ENCODE data around the gene PLAAT4.

PLAAT4 gene

DNA sequence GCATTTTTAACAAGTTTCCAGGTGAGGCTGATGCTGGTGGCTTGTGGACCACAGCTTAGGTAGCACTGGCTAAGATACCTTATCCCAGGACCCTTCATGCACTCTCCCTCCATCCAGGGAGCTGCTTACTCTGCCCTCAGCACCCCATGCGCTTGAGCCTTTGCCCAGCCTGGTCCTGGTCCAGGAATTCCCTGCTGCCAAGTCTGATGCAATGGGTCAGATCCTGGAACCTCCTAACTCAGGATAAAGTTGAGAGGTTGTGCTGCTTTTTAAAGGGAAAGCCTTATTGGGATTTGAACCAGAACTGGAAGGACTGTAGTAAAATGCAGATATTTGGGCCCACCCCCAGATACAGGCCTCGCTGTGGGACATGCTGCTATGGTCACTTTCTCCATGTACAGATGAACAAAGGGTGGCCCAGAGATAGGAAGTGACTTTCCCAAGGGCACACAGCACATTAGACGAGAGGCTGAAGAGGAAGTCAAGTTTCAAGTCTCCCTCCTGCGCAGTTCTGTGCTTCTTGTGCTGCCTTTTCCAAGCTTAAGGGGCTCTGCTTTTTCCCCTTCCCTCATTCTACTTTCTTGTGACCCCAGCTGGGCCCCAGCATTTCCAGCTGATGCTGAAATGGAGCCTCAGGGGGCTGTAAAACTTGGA, 31.5 kb upstream of the PLAAT4 start:
- peaks cover 8% of the 10 kb centered on the region for H3K9me3 ChIP-seq
- DNase-seq (ENCODE audit: low spot score in 2 of 2): no peak
- H3K36me3 ChIP-seq (replicated peaks): no peaks in the 10 kb centered on the region
- peaks cover 31% of the 10 kb centered on the region for H3K4me1 ChIP-seq
- in situ Hi-C loops (cut with MboI; ENCODE audit: low sequenced_read_pairs): no loop called here
- no peaks in the 10 kb centered on the region for H3K27me3 ChIP-seq (ENCODE audit: low read depth)
- no peak overlapping the region for H3K4me3 ChIP-seq

DNA sequence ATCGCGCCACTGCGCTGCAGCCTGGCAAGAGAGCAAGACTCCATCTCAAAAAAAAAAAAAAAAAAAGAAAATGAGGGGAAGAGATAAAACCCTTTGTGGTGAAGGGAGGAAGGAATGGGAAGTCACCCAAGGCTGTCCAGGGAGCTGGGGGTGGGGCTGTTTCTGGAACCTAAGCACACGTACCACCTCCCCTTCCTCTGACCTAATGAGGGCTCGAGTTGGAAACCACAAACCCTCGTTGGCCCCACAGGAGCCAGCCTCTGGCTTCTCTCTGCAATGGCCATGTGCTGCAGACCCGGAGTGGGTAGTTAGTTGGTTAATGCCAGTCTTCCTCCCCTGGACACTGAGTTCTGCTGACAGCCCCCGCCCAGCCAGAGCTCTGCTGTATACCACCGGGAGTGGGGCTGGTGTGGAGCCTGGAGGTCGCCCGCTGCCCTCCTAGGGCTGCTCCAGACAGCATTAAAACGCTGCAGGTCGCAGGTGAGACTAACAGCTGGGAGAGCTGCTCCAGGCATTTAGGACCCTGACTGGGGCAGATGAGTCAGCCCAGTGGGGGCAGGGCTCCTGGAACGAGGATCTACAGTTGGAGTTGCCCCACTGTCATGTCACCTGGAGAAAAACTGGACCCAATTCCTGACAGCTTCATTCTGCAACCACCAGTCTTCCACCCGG, 30.6 kb upstream of the PLAAT4 start, which contains the start of gene LGALS12:
Gene LGALS12 (plus strand): TSS at position 228 of the 672 bp plus-strand sequence. CDS start 375 bp downstream, at position 603.
- peaks cover 28% of the 10 kb centered on the region for H3K4me1 ChIP-seq
- peaks cover 1% of the 10 kb centered on the region for H3K9me3 ChIP-seq
- no peak for DNase-seq (ENCODE audit: low spot score in 2 of 2)
- no peak within 1 kb of the TSS for H3K4me3 ChIP-seq
- in situ Hi-C loops (cut with MboI; ENCODE audit: low sequenced_read_pairs): no loop called here
- H3K36me3 ChIP-seq (replicated peaks): no peaks in the 10 kb centered on the region
- H3K27me3 ChIP-seq (ENCODE audit: low read depth): no peaks in the 10 kb centered on the region

DNA sequence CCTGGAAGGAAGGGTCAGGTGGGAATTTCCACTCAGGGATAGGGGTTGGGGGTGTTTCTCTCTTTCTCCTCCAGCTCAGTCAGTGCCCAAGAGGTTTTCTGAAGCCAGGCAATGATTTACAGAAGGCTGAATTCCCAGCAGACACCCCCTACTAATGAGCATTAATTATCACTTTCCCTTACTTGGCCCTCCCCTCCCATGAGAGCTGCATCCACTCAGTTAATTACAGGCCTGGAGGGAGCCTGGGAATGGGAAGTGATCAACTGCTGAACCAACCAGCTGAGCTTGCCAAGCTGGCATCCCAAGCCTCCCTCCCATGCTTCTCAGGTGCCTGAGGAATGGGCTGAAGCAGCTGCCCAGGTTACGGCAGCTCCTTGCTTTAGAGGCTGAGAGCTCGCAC, 29.7 kb upstream of the PLAAT4 start:
- no peak for DNase-seq (ENCODE audit: low spot score in 2 of 2)
- Histone ChIP-seq H3K4me3 (no peak overlapping the region), H3K27me3 (ENCODE audit: low read depth) (no peaks in the 10 kb centered on the region), H3K36me3 (replicated peaks) (no peaks in the 10 kb centered on the region), H3K4me1 (peaks cover 19% of the 10 kb centered on the region), H3K9me3 (no peaks in the 10 kb centered on the region; the same call in none of the 2 replicates)
- in situ Hi-C loops (cut with MboI; ENCODE audit: low sequenced_read_pairs): no loop called here

DNA sequence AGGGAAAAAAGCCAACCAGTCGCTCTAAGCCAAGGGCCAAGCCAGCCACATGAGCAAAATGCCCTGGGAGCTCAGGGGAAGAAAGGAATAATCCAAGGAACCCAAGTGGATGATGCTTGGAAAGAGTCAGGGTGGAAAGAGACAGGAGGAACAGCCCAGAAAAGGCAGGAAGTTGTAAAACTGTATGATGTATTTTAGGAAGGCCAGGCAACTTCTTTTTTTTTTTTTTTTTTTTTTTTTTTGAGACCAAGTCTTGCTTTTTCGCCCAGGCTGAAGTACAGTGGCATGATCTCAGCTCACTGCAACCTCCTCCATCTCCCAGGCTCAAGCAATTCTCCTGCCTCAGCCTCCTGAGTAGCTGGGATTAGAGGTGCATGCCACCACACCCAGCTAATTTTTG, 29.1 kb upstream of the PLAAT4 start:
- H3K4me3 ChIP-seq: no peak overlapping the region
- H3K4me1 ChIP-seq: peaks cover 13% of the 10 kb centered on the region
- DNase-seq (ENCODE audit: low spot score in 2 of 2): no peak
- in situ Hi-C loops (cut with MboI; ENCODE audit: low sequenced_read_pairs): no loop called here
- H3K27me3 ChIP-seq (ENCODE audit: low read depth): no peaks in the 10 kb centered on the region
- no peaks in the 10 kb centered on the region for H3K36me3 ChIP-seq (replicated peaks)
- no peaks in the 10 kb centered on the region; the same call in none of the 2 replicates for H3K9me3 ChIP-seq

DNA sequence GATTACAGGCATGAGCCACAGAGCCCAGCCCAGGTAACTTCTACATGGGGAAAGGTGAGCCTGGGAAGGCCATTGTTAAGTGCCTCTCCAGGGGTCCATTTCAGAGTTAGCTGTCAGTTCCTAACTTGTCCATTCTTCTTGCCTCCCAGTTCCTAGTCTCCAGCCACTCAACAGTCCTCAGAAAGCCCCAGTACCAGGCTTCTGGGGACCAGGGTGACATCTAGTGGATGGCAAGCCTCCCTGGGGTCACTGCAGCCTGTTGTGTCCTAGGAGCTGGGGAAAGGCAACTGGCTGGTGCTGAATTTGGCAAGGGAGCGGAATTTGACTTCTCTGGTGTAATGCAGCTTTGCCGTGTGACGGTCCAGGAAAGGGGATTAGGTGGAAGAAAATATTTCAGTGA, 28.6 kb upstream of the PLAAT4 start:
- H3K4me3 ChIP-seq: no peak overlapping the region
- H3K4me1 ChIP-seq: peaks cover 10% of the 10 kb centered on the region
- H3K9me3 ChIP-seq: no peaks in the 10 kb centered on the region; the same call in none of the 2 replicates
- H3K36me3 ChIP-seq (replicated peaks): no peaks in the 10 kb centered on the region
- in situ Hi-C loops (cut with MboI; ENCODE audit: low sequenced_read_pairs): no loop called here
- H3K27me3 ChIP-seq (ENCODE audit: low read depth): no peaks in the 10 kb centered on the region
- DNase-seq (ENCODE audit: low spot score in 2 of 2): peak; percentile 49 to 73

DNA sequence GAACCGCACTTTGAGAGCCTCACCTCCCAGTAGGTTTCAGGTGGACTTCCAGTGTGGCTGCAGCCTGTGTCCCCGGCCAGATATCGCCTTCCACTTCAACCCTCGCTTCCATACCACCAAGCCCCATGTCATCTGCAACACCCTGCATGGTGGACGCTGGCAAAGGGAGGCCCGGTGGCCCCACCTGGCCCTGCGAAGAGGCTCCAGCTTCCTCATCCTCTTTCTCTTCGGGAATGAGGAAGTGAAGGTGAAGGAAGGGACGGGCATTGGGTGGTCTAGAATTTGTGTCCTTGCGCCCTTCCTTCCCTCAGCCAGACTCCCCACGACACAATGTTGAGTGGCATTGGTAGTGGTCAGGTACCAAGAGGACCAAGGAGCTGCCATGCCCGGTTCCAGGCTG, 27.9 kb upstream of the PLAAT4 start:
- Histone ChIP-seq H3K9me3 (no peaks in the 10 kb centered on the region; the same call in 1 of the 2 replicates), H3K27me3 (ENCODE audit: low read depth) (no peaks in the 10 kb centered on the region), H3K4me1 (peaks cover 7% of the 10 kb centered on the region), H3K36me3 (replicated peaks) (no peaks in the 10 kb centered on the region), H3K4me3 (no peak overlapping the region)
- in situ Hi-C loops (cut with MboI; ENCODE audit: low sequenced_read_pairs): no loop called here
- DNase-seq (ENCODE audit: low spot score in 2 of 2): no peak

DNA sequence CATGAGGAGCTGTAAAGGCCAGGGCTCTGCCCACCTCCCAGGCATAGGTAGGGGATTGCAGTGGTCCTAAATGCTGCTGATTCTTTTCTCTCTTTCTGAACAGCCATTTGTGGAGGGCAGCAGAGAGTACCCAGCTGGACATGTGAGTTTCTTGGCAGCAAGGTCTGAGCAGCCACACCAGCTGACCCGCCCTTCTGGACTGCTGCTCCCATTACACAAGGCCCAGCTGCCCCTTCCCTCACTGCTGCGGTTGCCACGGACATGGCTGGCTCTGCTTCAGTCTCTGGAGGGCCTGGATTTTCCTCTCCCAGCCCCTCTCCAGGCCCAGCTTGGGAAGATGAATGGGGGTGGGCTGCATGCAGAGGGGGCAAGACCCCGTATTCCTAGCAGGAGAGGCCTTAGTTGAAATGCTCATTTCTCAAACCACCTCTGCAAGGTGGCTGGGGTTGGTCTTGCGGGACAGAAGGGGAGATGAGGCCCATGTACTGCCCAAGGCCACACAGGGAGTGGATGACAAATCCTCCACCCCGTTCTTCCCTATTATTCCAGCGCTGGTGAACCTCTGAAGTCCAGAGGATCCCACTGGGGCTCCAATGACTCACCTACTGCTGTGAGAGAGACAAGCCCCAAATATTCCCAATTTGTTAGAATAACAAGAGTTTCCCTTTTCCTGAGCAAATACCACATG, 26.1 kb upstream of the PLAAT4 start:
- no peak for DNase-seq (ENCODE audit: low spot score in 2 of 2)
- Histone ChIP-seq H3K36me3 (replicated peaks) (no peaks in the 10 kb centered on the region), H3K9me3 (no peaks in the 10 kb centered on the region; the same call in 1 of the 2 replicates), H3K4me1 (no peaks in the 10 kb centered on the region), H3K27me3 (ENCODE audit: low read depth) (no peaks in the 10 kb centered on the region), H3K4me3 (no peak overlapping the region)
- in situ Hi-C loops (cut with MboI; ENCODE audit: low sequenced_read_pairs): no loop called here

DNA sequence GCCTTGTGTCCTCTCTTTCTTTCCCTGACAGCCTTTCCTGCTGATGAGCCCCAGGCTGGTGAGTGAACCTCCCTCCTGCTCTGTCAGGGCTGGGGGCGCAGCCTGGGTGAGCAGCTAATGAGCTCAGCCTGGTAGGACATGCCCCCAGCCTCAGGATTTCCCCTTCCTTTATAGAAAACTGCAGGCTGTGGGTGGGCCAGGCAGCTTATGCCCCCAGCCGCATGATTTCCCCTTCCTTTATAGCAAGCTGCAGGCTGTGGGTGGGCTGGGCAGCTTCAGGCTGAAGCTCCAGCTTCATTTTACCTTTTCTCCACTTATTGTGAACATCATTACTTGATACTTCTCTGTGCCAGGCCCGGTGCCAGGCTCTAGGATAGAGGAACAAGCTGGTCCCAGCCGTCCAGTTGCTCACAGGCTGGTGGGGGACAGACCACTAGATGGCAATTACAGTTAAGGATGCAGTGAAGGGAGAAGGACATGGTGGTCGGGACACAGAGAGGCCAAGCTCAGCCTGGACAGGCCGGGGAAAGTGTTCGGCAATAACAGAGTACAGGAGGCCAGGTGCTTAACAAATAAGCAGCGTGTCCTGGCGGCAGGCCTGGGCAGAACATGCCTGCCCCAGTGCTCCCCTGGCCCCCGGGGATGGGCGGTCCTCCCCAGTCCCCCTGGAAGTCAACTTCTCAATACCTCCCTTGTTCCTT, 25.4 kb upstream of the PLAAT4 start:
- no peaks in the 10 kb centered on the region for H3K27me3 ChIP-seq (ENCODE audit: low read depth)
- no peaks in the 10 kb centered on the region for H3K4me1 ChIP-seq
- DNase-seq (ENCODE audit: low spot score in 2 of 2): no peak
- no peaks in the 10 kb centered on the region; the same call in 1 of the 2 replicates for H3K9me3 ChIP-seq
- H3K36me3 ChIP-seq (replicated peaks): no peaks in the 10 kb centered on the region
- in situ Hi-C loops (cut with MboI; ENCODE audit: low sequenced_read_pairs): no loop called here
- no peak overlapping the region for H3K4me3 ChIP-seq

DNA sequence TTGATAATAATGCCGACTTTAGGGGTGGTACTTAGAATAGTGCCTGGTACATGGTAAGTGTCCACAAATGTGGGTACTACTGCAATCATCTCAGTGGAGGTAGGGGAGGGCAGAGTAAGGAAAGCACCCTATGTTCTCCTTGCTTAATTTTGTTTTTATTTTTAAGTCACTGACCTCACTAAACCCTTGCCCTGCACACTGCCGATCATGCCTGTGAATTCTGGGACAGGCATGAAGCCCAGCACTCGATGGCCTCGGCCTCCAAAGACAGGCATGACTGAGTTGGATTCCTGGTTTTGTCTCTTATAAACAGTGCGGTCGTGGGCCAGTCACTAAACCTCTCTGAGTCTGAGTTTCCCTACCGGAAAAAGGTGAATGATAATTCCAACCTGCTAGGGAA, 23.8 kb upstream of the PLAAT4 start:
- Histone ChIP-seq H3K4me1 (no peaks in the 10 kb centered on the region), H3K9me3 (no peaks in the 10 kb centered on the region; the same call in 1 of the 2 replicates), H3K27me3 (ENCODE audit: low read depth) (no peaks in the 10 kb centered on the region), H3K36me3 (replicated peaks) (no peaks in the 10 kb centered on the region), H3K4me3 (no peak overlapping the region)
- no peak for DNase-seq (ENCODE audit: low spot score in 2 of 2)
- in situ Hi-C loops (cut with MboI; ENCODE audit: low sequenced_read_pairs): no loop called here

DNA sequence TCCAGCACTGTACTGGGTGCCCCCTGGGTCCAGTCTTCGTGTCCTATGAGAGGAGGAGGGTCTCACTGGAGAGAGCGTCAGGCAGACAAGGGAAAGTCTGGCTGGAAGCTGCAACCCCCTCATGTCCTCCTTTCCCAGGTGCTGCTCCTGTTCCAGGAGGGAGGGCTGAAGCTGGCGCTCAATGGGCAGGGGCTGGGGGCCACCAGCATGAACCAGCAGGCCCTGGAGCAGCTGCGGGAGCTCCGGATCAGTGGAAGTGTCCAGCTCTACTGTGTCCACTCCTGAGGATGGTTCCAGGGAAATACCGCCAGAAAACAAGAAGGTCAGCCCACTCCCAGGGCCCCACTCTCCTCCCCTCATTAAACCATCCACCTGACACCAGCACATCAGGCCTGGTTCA, 20.5 kb upstream of the PLAAT4 start:
- H3K36me3 ChIP-seq (replicated peaks): no peaks in the 10 kb centered on the region
- no peaks in the 10 kb centered on the region for H3K27me3 ChIP-seq (ENCODE audit: low read depth)
- no peak for DNase-seq (ENCODE audit: low spot score in 2 of 2)
- H3K4me3 ChIP-seq: no peak overlapping the region
- H3K9me3 ChIP-seq: 0 out of 2 replicates have a peak, but pooled peaks cover 3% of the 10 kb centered on the region
- H3K4me1 ChIP-seq: peaks cover 5% of the 10 kb centered on the region
- in situ Hi-C loops (cut with MboI; ENCODE audit: low sequenced_read_pairs): no loop called here

DNA sequence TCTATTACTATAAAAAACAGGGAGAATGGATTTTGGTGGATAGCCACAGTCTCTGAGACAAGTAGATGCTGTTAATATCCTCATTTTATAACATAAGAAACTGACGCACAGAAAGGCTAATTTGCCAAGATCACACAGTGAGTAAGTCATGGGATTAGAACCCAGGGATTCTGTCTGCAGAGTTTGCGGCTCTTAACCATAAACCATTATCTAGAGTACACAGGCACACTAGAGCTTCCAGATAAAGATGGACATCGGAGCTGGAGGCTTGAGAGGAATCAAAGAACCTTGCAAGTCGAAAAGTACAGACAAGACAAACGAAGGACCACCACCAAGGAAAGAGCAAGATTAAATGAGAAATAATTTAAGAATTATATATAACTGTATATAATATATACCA, 19.5 kb upstream of the PLAAT4 start:
- Histone ChIP-seq H3K4me1 (peaks cover 5% of the 10 kb centered on the region), H3K36me3 (replicated peaks) (no peaks in the 10 kb centered on the region), H3K27me3 (ENCODE audit: low read depth) (no peaks in the 10 kb centered on the region), H3K9me3 (0 out of 2 replicates have a peak, but pooled peaks cover 3% of the 10 kb centered on the region), H3K4me3 (no peak overlapping the region)
- in situ Hi-C loops (cut with MboI; ENCODE audit: low sequenced_read_pairs): no loop called here
- DNase-seq (ENCODE audit: low spot score in 2 of 2): no peak

DNA sequence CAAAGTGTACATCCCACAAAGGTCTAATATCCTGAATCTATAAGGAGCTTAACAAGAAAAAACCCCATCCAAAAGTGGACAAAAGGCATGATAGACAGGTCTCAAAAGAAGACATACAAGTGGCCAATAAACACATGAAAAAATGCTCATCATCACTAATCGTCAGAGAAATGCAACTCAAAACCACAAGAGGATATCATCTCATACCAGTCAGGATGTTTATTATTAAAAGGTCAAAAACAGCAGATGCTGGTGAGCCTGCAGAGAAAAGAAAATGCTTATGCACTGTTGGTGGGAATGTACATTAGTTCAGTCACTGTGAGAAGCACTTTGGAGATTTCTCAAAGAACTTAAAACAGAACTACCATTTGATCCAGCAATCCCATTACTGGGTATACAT, 18.1 kb upstream of the PLAAT4 start:
- in situ Hi-C loops (cut with MboI; ENCODE audit: low sequenced_read_pairs): no loop called here
- DNase-seq (ENCODE audit: low spot score in 2 of 2): peak in 1 of 2 experiments; percentile 19

DNA sequence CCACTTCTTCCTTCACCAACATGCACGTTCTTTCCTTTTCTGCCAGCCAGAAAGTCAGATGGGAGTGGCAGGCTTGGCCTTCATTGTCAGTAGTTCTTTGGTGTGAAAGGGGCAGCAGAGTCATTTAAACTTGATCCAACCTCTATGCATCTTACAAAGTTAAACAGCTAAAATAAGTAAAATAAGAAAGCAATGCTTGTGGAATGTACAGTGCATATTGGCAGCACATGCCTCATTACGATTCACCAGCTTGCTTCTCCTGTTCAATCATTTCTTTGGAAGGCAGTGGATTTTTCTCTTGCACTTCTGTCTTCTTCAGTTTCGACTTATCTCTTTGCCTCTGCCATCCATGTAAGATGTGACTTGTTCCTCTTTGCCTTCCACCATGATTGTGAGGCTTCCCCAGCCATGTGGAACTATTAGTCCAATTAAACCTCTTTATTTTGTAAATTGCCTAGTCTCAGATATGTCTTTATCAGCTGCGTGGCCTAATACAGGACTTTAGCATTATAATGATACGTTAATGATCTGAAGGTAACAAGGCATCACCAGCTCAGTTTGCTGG, 15.9 kb upstream of the PLAAT4 start:
- Histone ChIP-seq H3K4me1 (peaks cover 5% of the 10 kb centered on the region), H3K4me3 (no peak overlapping the region), H3K36me3 (replicated peaks) (no peaks in the 10 kb centered on the region), H3K27me3 (ENCODE audit: low read depth) (no peaks in the 10 kb centered on the region), H3K9me3 (peaks cover 14% of the 10 kb centered on the region)
- no peak for DNase-seq (ENCODE audit: low spot score in 2 of 2)
- in situ Hi-C loops (cut with MboI; ENCODE audit: low sequenced_read_pairs): no loop called here

More for the DNA sequence above, 18.1 kb upstream of the PLAAT4 start:
- no peaks in the 10 kb centered on the region for H3K36me3 ChIP-seq (replicated peaks)
- H3K4me3 ChIP-seq: no peak overlapping the region
- 0 out of 2 replicates have a peak, but pooled peaks cover 3% of the 10 kb centered on the region for H3K9me3 ChIP-seq
- peaks cover 5% of the 10 kb centered on the region for H3K4me1 ChIP-seq
- H3K27me3 ChIP-seq (ENCODE audit: low read depth): no peaks in the 10 kb centered on the region

All from HAP-1 (cell line).